HFFc6 (cell line): ENCODE data around the gene WDR72. TPM values are rescaled to one million over a fixed set of nuclear protein-coding genes. Genes with fewer than 3 reads are reported as not detected.

ENCODE experiments used
- DNase-seq: peaks from one replicate; pipeline ENCODE4 v3.0.0-alpha.2; 2018
- H3K27ac Mint-ChIP-seq: 2 replicates; pipeline ENCODE4 v1.8.0; 2020; ENCODE audit warnings: mild to moderate bottlenecking, mixed read lengths
- H3K27me3 Mint-ChIP-seq: 2 replicates; pipeline ENCODE4 v1.8.0; 2021; ENCODE audit warnings: mild to moderate bottlenecking, moderate library complexity, mixed read lengths; ENCODE audit not compliant: insufficient read depth
- H3K36me3 Mint-ChIP-seq: 2 replicates; pipeline ENCODE4 v1.8.0; 2021; ENCODE audit warnings: low read depth, mixed read lengths
- H3K4me1 Mint-ChIP-seq: 2 replicates; pipeline ENCODE4 v1.8.0; 2020; ENCODE audit warnings: low read depth, mixed read lengths
- H3K4me3 Mint-ChIP-seq: 2 replicates; pipeline ENCODE4 v1.8.0; 2020; ENCODE audit warnings: mild to moderate bottlenecking, moderate library complexity, mixed read lengths
- H3K9me3 Mint-ChIP-seq: 2 replicates; pipeline ENCODE4 v1.8.0; 2020; ENCODE audit warnings: mild to moderate bottlenecking, mixed read lengths
- CTCF ChIP-seq: fragments of 200-600 bp; sonication (generic); IDR thresholded peaks from 2 replicates; pipeline ENCODE4 v1.5.0; 2021; ENCODE audit warnings: antibody characterized with exemption, mild to moderate bottlenecking
- total RNA-seq, 6 experiments: library from RNA; stranded (reverse); fragmentation: NEBNext Ultra II Directional; extraction: Animal tissue kit (Norgen Biotek cat#: 25700); gene quantifications; 2 replicates in 1 of 6; 3 replicates in 5 of 6; pipeline ENCODE4 v1.2.3, GENCODE V29; 2021

Gene WDR72
- total RNA-seq, 6 experiments from 2014 or later, result not detected

- no peak for TF ChIP-seq CTCF
- Mint-ChIP-seq H3K27ac (no peak overlapping the region), H3K4me1 (no peaks in the 10 kb centered on the region), H3K4me3 (no peak overlapping the region), H3K27me3 (no peaks in the 10 kb centered on the region), H3K9me3 (peaks cover 16% of the 10 kb centered on the region), H3K36me3 (no peaks in the 10 kb centered on the region)
- DNase-seq, result no peak
These were observed 5.7 kb downstream of the WDR72 start for GRCh38 chr15:53753813-53754212.

DNA sequence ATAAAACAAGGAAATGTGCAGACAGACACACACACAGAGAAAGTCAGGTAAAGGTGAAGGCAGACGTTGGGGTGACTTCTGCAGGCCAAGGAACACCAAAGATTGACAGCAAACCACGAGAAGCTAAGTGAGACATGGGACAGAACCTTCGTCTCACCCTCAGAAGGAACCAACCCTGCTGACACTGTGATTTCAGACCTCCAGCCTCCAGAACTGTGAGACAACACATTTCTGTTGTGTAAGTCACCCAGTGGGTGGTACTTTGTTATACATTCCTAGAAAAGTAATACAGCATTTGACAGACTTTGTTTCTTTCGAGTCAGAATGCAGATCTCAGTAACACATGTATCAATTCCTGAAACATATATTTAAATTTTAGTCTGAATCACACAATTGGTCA lies 7.1 kb downstream of the WDR72 start:
- Mint-ChIP-seq H3K4me3 (no peak overlapping the region), H3K9me3 (peaks cover 24% of the 10 kb centered on the region), H3K36me3 (no peaks in the 10 kb centered on the region), H3K4me1 (no peaks in the 10 kb centered on the region), H3K27ac (no peak overlapping the region), H3K27me3 (no peaks in the 10 kb centered on the region)
- no peak for TF ChIP-seq CTCF
- no peak for DNase-seq

DNA sequence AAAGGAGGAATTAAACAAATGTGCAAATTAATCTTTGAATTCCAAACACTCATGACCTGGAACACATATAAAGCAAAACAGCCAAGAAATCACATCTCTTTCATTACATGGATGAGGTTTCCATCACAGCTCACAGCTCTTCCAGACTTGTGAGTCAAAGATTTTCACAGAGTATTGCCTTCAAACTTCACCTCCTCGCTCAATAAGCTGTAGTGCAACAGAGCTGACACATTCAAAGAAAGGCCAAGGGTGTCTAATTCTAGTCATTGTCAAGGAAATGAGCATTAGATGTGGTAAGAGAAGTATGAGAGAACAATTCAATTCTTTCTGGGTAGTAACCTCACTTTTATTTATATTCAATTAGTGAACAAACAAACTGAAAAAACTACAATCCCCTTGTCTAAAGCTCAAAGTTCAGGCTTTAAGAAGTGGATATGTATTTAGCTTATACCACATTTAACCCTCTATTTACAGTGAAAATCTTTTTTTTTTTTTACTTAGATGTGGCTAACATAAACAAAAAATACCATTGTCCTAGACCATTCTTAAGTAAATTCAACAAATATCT lies 11.9 kb downstream of the WDR72 start:
- H3K9me3 Mint-ChIP-seq, result peaks cover 19% of the 10 kb centered on the region
- no peak for TF ChIP-seq CTCF
- H3K4me1 Mint-ChIP-seq, result no peaks in the 10 kb centered on the region
- no peaks in the 10 kb centered on the region for H3K27me3 Mint-ChIP-seq
- H3K36me3 Mint-ChIP-seq, result no peaks in the 10 kb centered on the region
- H3K27ac Mint-ChIP-seq, result no peak overlapping the region
- no peak overlapping the region for H3K4me3 Mint-ChIP-seq
- no peak for DNase-seq

- peaks cover 21% of the 10 kb centered on the region for H3K9me3 Mint-ChIP-seq
- no peak overlapping the region for H3K27ac Mint-ChIP-seq
- no peaks in the 10 kb centered on the region for H3K36me3 Mint-ChIP-seq
- no peak overlapping the region for H3K4me3 Mint-ChIP-seq
- no peak for DNase-seq
- TF ChIP-seq CTCF, result no peak
- H3K27me3 Mint-ChIP-seq, result no peaks in the 10 kb centered on the region
- no peaks in the 10 kb centered on the region for H3K4me1 Mint-ChIP-seq
These were observed 13.4 kb downstream of the WDR72 start for GRCh38 chr15:53746101-53746500.

DNA sequence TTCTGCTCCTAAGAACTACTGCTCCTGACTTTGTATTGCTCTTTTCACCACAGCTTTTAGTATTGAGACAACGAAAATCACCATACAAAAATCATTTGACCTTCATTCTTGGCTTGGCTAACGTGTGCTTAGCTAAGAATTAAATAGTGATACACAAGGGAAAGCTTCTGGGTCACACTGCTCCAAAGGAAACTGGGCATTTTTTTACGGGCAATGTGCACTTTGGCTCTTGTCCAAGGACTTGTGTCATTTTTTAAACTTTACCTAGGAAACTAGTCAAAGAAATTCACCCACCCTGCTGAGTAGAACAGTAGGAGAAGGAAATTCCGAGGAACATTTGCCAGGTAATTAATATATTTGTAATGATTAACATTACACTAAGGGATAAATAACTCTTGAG lies 19.8 kb downstream of the WDR72 start:
- Mint-ChIP-seq H3K4me3 (no peak overlapping the region), H3K4me1 (no peaks in the 10 kb centered on the region), H3K36me3 (no peaks in the 10 kb centered on the region), H3K27ac (no peak overlapping the region), H3K9me3 (peaks cover 23% of the 10 kb centered on the region), H3K27me3 (no peaks in the 10 kb centered on the region)
- DNase-seq, result no peak
- no peak for TF ChIP-seq CTCF

- DNase-seq, result no peak
- Mint-ChIP-seq H3K4me1 (no peaks in the 10 kb centered on the region), H3K27ac (no peak overlapping the region), H3K27me3 (no peaks in the 10 kb centered on the region), H3K36me3 (no peaks in the 10 kb centered on the region), H3K9me3 (peaks cover 26% of the 10 kb centered on the region), H3K4me3 (no peak overlapping the region)
- TF ChIP-seq CTCF, result no peak
These were observed 20.3 kb downstream of the WDR72 start for GRCh38 chr15:53739187-53739586.
